Measurements from ENCODE around the gene FAM81A.
"Not testable (repeated sequence)": the region's sequence is repeated elsewhere in the genome, so short reads cannot be mapped to it uniquely, and the experiment has no call there.

Gene FAM81A

GRCh38 chr15:59491062-59491461 lies 53.1 kb downstream of the FAM81A start:
- DNase-seq: no peak

- DNase-seq: no peak
Observed at GRCh38 chr15:59492389-59493377, 54.7 kb downstream of the FAM81A start.

- no peak for DNase-seq
Observed at GRCh38 chr15:59501597-59501996, 63.6 kb downstream of the FAM81A start.

- no peak for DNase-seq
Observed at GRCh38 chr15:59515190-59515589, 77.2 kb downstream of the FAM81A start.

GRCh38 chr15:59516655-59517461 lies 78.9 kb downstream of the FAM81A start:
- no peak for DNase-seq

GRCh38 chr15:59519329-59519728 lies 81.3 kb downstream of the FAM81A start:
- no peak for DNase-seq

GRCh38 chr15:59521443-59521842 lies 83.5 kb downstream of the FAM81A start:
- no peak for DNase-seq

GRCh38 chr15:59522988-59523461 lies 85.0 kb downstream of the FAM81A start:
- DNase-seq: no peak

GRCh38 chr15:59523702-59524101 lies 85.7 kb downstream of the FAM81A start:
- no peak for DNase-seq

- no peak for DNase-seq
Observed at GRCh38 chr15:59524331-59524731, 86.3 kb downstream of the FAM81A start.

- not testable (repeated sequence) for DNase-seq
Observed at GRCh38 chr15:59526466-59526865, 88.5 kb downstream of the FAM81A start.

GRCh38 chr15:59528429-59528828 lies 90.4 kb downstream of the FAM81A start:
- no peak for DNase-seq

- no peak for DNase-seq
Observed at GRCh38 chr15:59528961-59529402, 91.0 kb downstream of the FAM81A start.

- no peak for DNase-seq
Observed at GRCh38 chr15:59531066-59531675, 93.2 kb downstream of the FAM81A start.

GRCh38 chr15:59532770-59533379 lies 94.9 kb downstream of the FAM81A start:
- no peak for DNase-seq

- no peak for DNase-seq
Observed at GRCh38 chr15:59536553-59536952, 98.6 kb downstream of the FAM81A start.

GRCh38 chr15:59537403-59537802 lies 99.4 kb downstream of the FAM81A start:
- no peak for DNase-seq

GRCh38 chr15:59538494-59538893 lies 100.5 kb downstream of the FAM81A start:
- no peak for DNase-seq

GRCh38 chr15:59539799-59540198 lies 101.8 kb downstream of the FAM81A start:
- no peak for DNase-seq

GRCh38 chr15:59540654-59541053 lies 102.7 kb downstream of the FAM81A start:
- no peak for DNase-seq

GRCh38 chr15:59541750-59542149 lies 103.8 kb downstream of the FAM81A start:
- DNase-seq: no peak

GRCh38 chr15:59543721-59544547 lies 105.9 kb downstream of the FAM81A start:
- no peak for DNase-seq

Measured in cortex of kidney (tissue), 1 donor.